ENCODE data around the gene SHTN1.

The SHTN1 gene

GRCh38 chr10:116850058-116850611 lies 154.9 kb downstream of the SHTN1 start:
- no peaks in the 10 kb centered on the region for H3K9me3 ChIP-seq (ENCODE audit: control insufficient read depth, insufficient read depth, low read depth, low read length)
- peak overlapping the region; percentile 61 for H3K9ac ChIP-seq (ENCODE audit: low read length)
- peaks cover 24% of the 10 kb centered on the region for H3K4me1 ChIP-seq (ENCODE audit: control insufficient read depth, insufficient read depth, low read length)
- peak overlapping the region; percentile 86 for H3K4me3 ChIP-seq (ENCODE audit: low read depth, low read length)
- H3K27me3 ChIP-seq (ENCODE audit: control insufficient read depth, insufficient read depth, low read length), result no peaks in the 10 kb centered on the region
- no peak overlapping the region for H3K27ac ChIP-seq (ENCODE audit: low read depth, low read length)
- no peaks in the 10 kb centered on the region for H3K36me3 ChIP-seq (ENCODE audit: control insufficient read depth, insufficient read depth, low read length)

- Histone ChIP-seq H3K9ac (ENCODE audit: low read length) (peak within 1 kb of the TSS; percentile 82), H3K27me3 (ENCODE audit: control insufficient read depth, insufficient read depth, low read length) (no peaks in the 10 kb centered on the region), H3K36me3 (ENCODE audit: control insufficient read depth, insufficient read depth, low read length) (no peaks in the 10 kb centered on the region), H3K4me3 (ENCODE audit: low read depth, low read length) (peak within 1 kb of the TSS; percentile 86), H3K4me1 (ENCODE audit: control insufficient read depth, insufficient read depth, low read length) (peaks cover 24% of the 10 kb centered on the region), H3K27ac (ENCODE audit: low read depth, low read length) (peak within 1 kb of the TSS; percentile 60; the same call in 1 of the 2 replicates), H3K9me3 (ENCODE audit: control insufficient read depth, insufficient read depth, low read depth, low read length) (no peaks in the 10 kb centered on the region)
Observed at GRCh38 chr10:116849248-116850057, 155.5 kb downstream of the SHTN1 start, which contains the start of gene ENO4. Gene ENO4 (plus strand): TSS chr10:116849499. CDS start chr10:116849567, 68 bp downstream.

GRCh38 chr10:116848944-116849247 lies 156.1 kb downstream of the SHTN1 start:
- Histone ChIP-seq H3K27ac (ENCODE audit: low read depth, low read length) (peak overlapping the region; percentile 60; the same call in 1 of the 2 replicates), H3K9me3 (ENCODE audit: control insufficient read depth, insufficient read depth, low read depth, low read length) (no peaks in the 10 kb centered on the region), H3K36me3 (ENCODE audit: control insufficient read depth, insufficient read depth, low read length) (no peaks in the 10 kb centered on the region), H3K4me1 (ENCODE audit: control insufficient read depth, insufficient read depth, low read length) (peaks cover 24% of the 10 kb centered on the region), H3K9ac (ENCODE audit: low read length) (peak overlapping the region; percentile 82), H3K4me3 (ENCODE audit: low read depth, low read length) (peak overlapping the region; percentile 86), H3K27me3 (ENCODE audit: control insufficient read depth, insufficient read depth, low read length) (no peaks in the 10 kb centered on the region)

GRCh38 chr10:116848032-116848943 lies 156.7 kb downstream of the SHTN1 start:
- Histone ChIP-seq H3K27me3 (ENCODE audit: control insufficient read depth, insufficient read depth, low read length) (no peaks in the 10 kb centered on the region), H3K27ac (ENCODE audit: low read depth, low read length) (no peak overlapping the region), H3K4me3 (ENCODE audit: low read depth, low read length) (peak overlapping the region; percentile 86), H3K9me3 (ENCODE audit: control insufficient read depth, insufficient read depth, low read depth, low read length) (no peaks in the 10 kb centered on the region), H3K9ac (ENCODE audit: low read length) (peak overlapping the region; percentile 82), H3K4me1 (ENCODE audit: control insufficient read depth, insufficient read depth, low read length) (peaks cover 24% of the 10 kb centered on the region), H3K36me3 (ENCODE audit: control insufficient read depth, insufficient read depth, low read length) (no peaks in the 10 kb centered on the region)

GRCh38 chr10:116845823-116846222 lies 159.2 kb downstream of the SHTN1 start:
- H3K4me1 ChIP-seq (ENCODE audit: control insufficient read depth, insufficient read depth, low read length), result peaks cover 27% of the 10 kb centered on the region
- no peak overlapping the region for H3K9ac ChIP-seq (ENCODE audit: low read length)
- no peaks in the 10 kb centered on the region for H3K9me3 ChIP-seq (ENCODE audit: control insufficient read depth, insufficient read depth, low read depth, low read length)
- no peaks in the 10 kb centered on the region for H3K36me3 ChIP-seq (ENCODE audit: control insufficient read depth, insufficient read depth, low read length)
- H3K27ac ChIP-seq (ENCODE audit: low read depth, low read length), result no peak overlapping the region
- H3K4me3 ChIP-seq (ENCODE audit: low read depth, low read length), result no peak overlapping the region
- no peaks in the 10 kb centered on the region for H3K27me3 ChIP-seq (ENCODE audit: control insufficient read depth, insufficient read depth, low read length)

GRCh38 chr10:116840389-116841075 lies 164.5 kb downstream of the SHTN1 start:
- Histone ChIP-seq H3K27ac (ENCODE audit: low read depth, low read length) (no peak overlapping the region), H3K36me3 (ENCODE audit: control insufficient read depth, insufficient read depth, low read length) (no peaks in the 10 kb centered on the region), H3K9ac (ENCODE audit: low read length) (no peak overlapping the region), H3K27me3 (ENCODE audit: control insufficient read depth, insufficient read depth, low read length) (no peaks in the 10 kb centered on the region), H3K4me1 (ENCODE audit: control insufficient read depth, insufficient read depth, low read length) (peaks cover 49% of the 10 kb centered on the region), H3K9me3 (ENCODE audit: control insufficient read depth, insufficient read depth, low read depth, low read length) (no peaks in the 10 kb centered on the region), H3K4me3 (ENCODE audit: low read depth, low read length) (no peak overlapping the region)

- no peak overlapping the region for H3K4me3 ChIP-seq (ENCODE audit: low read depth, low read length)
- no peaks in the 10 kb centered on the region for H3K36me3 ChIP-seq (ENCODE audit: control insufficient read depth, insufficient read depth, low read length)
- H3K9me3 ChIP-seq (ENCODE audit: control insufficient read depth, insufficient read depth, low read depth, low read length), result no peaks in the 10 kb centered on the region
- peaks cover 14% of the 10 kb centered on the region; the same call in 1 of the 2 replicates for H3K27me3 ChIP-seq (ENCODE audit: control insufficient read depth, insufficient read depth, low read length)
- H3K27ac ChIP-seq (ENCODE audit: low read depth, low read length), result no peak overlapping the region
- H3K9ac ChIP-seq (ENCODE audit: low read length), result no peak overlapping the region
- H3K4me1 ChIP-seq (ENCODE audit: control insufficient read depth, insufficient read depth, low read length), result peaks cover 69% of the 10 kb centered on the region
Observed at GRCh38 chr10:116838143-116838725, 166.8 kb downstream of the SHTN1 start.

- no peak overlapping the region for H3K4me3 ChIP-seq (ENCODE audit: low read depth, low read length)
- no peak overlapping the region for H3K27ac ChIP-seq (ENCODE audit: low read depth, low read length)
- H3K4me1 ChIP-seq (ENCODE audit: control insufficient read depth, insufficient read depth, low read length), result peaks cover 71% of the 10 kb centered on the region
- H3K27me3 ChIP-seq (ENCODE audit: control insufficient read depth, insufficient read depth, low read length), result peaks cover 14% of the 10 kb centered on the region; the same call in 1 of the 2 replicates
- H3K36me3 ChIP-seq (ENCODE audit: control insufficient read depth, insufficient read depth, low read length), result no peaks in the 10 kb centered on the region
- H3K9me3 ChIP-seq (ENCODE audit: control insufficient read depth, insufficient read depth, low read depth, low read length), result no peaks in the 10 kb centered on the region
- no peak overlapping the region for H3K9ac ChIP-seq (ENCODE audit: low read length)
Observed at GRCh38 chr10:116836902-116837523, 168.0 kb downstream of the SHTN1 start.

- Histone ChIP-seq H3K36me3 (ENCODE audit: control insufficient read depth, insufficient read depth, low read length) (no peaks in the 10 kb centered on the region), H3K27ac (ENCODE audit: low read depth, low read length) (0 out of 2 replicates have a peak overlapping the region, but pooled peaks have one; percentile 5), H3K4me3 (ENCODE audit: low read depth, low read length) (no peak overlapping the region; the same call in 1 of the 2 replicates), H3K9me3 (ENCODE audit: control insufficient read depth, insufficient read depth, low read depth, low read length) (no peaks in the 10 kb centered on the region), H3K27me3 (ENCODE audit: control insufficient read depth, insufficient read depth, low read length) (peaks cover 14% of the 10 kb centered on the region; the same call in 1 of the 2 replicates), H3K4me1 (ENCODE audit: control insufficient read depth, insufficient read depth, low read length) (peaks cover 71% of the 10 kb centered on the region), H3K9ac (ENCODE audit: low read length) (no peak overlapping the region)
Observed at GRCh38 chr10:116836083-116836482, 168.9 kb downstream of the SHTN1 start.

- Histone ChIP-seq H3K36me3 (ENCODE audit: control insufficient read depth, insufficient read depth, low read length) (no peaks in the 10 kb centered on the region), H3K27me3 (ENCODE audit: control insufficient read depth, insufficient read depth, low read length) (peaks cover 14% of the 10 kb centered on the region; the same call in 1 of the 2 replicates), H3K9ac (ENCODE audit: low read length) (peak overlapping the region; percentile 16), H3K9me3 (ENCODE audit: control insufficient read depth, insufficient read depth, low read depth, low read length) (no peaks in the 10 kb centered on the region), H3K27ac (ENCODE audit: low read depth, low read length) (0 out of 2 replicates have a peak overlapping the region, but pooled peaks have one; percentile 4), H3K4me1 (ENCODE audit: control insufficient read depth, insufficient read depth, low read length) (peaks cover 67% of the 10 kb centered on the region), H3K4me3 (ENCODE audit: low read depth, low read length) (peak overlapping the region; percentile 10; the same call in 1 of the 2 replicates)
Observed at GRCh38 chr10:116835658-116836057, 169.3 kb downstream of the SHTN1 start.

All from HUES6 (cell line).